ENCODE results near the gene ANKFY1. TPM values are rescaled to one million over a fixed set of nuclear protein-coding genes. Genes with fewer than 3 reads are reported as not detected.

The ANKFY1 gene
- total and polyA plus RNA-seq, 11 donors, result 9.4 to 44.9 (median 23.9) TPM

DNA sequence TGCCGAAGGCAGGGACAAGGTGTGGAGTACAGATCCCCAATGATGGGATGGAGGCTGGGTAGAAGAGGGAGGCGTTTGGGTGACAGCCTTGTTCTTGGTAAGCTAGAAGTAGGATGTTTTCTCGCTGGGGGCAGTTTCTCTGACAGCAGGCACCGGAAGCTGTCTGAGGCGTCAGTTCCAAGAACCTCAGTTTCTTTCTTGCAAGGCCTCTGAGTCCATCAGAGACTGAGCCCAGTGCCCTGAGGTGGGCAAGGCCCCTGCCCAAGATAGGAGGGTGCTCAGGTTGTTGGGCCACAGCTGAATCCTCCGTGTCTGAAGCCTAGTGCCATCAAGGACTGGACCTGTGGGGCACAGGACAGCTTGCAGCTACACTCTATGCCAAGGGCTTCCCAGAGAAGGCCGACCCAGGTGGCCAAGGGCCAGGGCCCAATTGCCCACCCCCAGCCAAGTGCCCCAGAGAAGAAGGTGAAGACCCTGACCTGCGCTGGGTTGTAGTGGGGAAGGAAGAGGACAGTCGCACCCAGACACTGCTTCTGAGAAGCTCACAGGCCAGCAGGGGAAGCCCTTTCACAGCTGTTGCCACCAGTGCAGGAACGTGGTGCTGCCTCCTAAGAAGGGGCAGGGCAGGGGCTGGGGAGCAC is 107.7 kb downstream of the ANKFY1 start:
- 93 to 97% (median 94%) methylated on average over 8 to 10 of the region's 10 CpGs for WGBS, 4 donors
- H3K36me3 ChIP-seq, result peaks cover 0 to 63% (median 39%) of the 10 kb centered on the region in 9 donors
- DNase-seq, result no peak
- no peak overlapping the region for H3K4me3 ChIP-seq
- H3K9me3 ChIP-seq, result no peaks in the 10 kb centered on the region
- H3K27ac ChIP-seq, result no peak overlapping the region
- ATAC-seq, result peak in 1 of 4 donors; percentile 11
- H3K27me3 ChIP-seq, result no peaks in the 10 kb centered on the region
- TF ChIP-seq POLR2A (IDR thresholded peaks at IDR 0.05), result no peak
- TF ChIP-seq, protein P1, sequence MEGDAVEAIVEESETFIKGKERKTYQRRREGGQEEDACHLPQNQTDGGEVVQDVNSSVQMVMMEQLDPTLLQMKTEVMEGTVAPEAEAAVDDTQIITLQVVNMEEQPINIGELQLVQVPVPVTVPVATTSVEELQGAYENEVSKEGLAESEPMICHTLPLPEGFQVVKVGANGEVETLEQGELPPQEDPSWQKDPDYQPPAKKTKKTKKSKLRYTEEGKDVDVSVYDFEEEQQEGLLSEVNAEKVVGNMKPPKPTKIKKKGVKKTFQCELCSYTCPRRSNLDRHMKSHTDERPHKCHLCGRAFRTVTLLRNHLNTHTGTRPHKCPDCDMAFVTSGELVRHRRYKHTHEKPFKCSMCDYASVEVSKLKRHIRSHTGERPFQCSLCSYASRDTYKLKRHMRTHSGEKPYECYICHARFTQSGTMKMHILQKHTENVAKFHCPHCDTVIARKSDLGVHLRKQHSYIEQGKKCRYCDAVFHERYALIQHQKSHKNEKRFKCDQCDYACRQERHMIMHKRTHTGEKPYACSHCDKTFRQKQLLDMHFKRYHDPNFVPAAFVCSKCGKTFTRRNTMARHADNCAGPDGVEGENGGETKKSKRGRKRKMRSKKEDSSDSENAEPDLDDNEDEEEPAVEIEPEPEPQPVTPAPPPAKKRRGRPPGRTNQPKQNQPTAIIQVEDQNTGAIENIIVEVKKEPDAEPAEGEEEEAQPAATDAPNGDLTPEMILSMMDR (IDR thresholded peaks at IDR 0.05), result no peak
- intact Hi-C loops (cut with DNase I), result no loop called here
- H3K4me1 ChIP-seq, result peaks cover 0 to 2% (median 0%) of the 10 kb centered on the region in 12 donors

DNA sequence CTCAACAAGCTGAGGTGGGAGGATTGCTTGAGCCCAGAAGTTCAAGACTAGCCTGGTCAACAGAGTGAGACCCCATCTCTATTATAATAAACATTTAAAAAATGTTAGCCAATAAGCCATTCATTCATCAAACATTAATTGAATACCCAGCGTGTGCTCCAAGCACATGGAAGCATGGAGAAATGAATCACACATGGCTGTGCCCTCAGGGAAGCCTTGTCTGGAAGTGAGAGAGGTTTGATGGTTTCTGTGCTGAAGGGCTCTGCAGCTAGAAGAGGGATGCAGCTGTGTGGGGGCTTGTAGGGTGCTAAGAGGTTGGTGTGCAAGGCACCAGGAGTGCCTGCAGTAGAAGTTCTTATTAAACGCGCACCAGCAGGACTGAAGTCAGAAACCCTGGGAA is 109.6 kb downstream of the ANKFY1 start:
- DNase-seq, result no peak
- Histone ChIP-seq H3K36me3 (peaks cover 0 to 69% (median 43%) of the 10 kb centered on the region in 9 donors), H3K9me3 (no peaks in the 10 kb centered on the region), H3K27me3 (no peaks in the 10 kb centered on the region), H3K27ac (no peak overlapping the region), H3K4me1 (no peaks in the 10 kb centered on the region), H3K4me3 (no peak overlapping the region)
- 90 to 96% (median 95%) methylated on average over 3 of the region's 3 CpGs for WGBS, 4 donors
- no peak for ATAC-seq
- TF ChIP-seq, protein P1 (IDR thresholded peaks at IDR 0.05), result no peak
- TF ChIP-seq POLR2A (IDR thresholded peaks at IDR 0.05), result no peak
- intact Hi-C loops (cut with DNase I), result no loop called here

DNA sequence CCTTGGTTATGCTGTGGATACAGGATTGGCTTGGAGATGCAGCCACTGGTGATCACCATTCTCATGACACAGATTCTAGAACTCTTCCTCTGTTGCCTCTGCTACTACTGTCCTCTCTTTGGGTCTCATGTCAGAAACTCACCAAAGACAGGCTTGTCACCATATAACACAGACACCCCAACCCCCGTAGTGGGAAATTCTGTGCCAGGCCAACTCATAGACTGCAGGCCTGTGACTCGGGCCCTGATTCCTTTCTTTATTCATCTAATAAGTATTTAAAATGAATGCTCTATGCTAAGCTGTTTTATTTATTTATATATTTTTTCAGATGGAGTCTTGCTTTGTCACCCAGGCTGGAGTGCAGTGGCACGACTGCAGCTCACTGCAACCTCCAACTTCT is 111.3 kb downstream of the ANKFY1 start:
- Histone ChIP-seq H3K9me3 (no peaks in the 10 kb centered on the region), H3K4me1 (no peaks in the 10 kb centered on the region)

DNA sequence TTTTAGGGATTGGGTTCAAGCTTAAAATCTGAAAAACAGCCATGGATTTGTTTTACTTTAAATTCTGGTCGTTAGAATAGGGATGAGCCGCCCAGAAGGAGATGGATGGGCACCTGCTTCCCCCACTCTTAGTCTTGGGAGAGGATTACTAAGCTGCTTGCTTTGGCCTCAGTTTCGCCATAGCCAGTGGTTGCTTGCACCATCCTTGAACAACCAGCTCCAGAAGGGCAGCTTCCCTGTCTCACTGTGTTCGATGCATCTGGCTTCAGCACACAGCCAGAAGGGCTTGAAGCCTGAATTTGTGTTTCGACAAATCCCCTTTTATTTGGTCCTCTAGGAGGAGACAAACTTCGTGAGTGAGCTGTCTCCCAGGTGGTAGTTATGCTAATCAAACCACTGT is 113.7 kb downstream of the ANKFY1 start:
- intact Hi-C loops (cut with DNase I), result no loop called here
- Histone ChIP-seq H3K27ac (no peak overlapping the region), H3K27me3 (no peaks in the 10 kb centered on the region), H3K36me3 (peaks cover 0 to 39% (median 22%) of the 10 kb centered on the region in 9 donors), H3K4me3 (no peak overlapping the region), H3K9me3 (no peaks in the 10 kb centered on the region), H3K4me1 (no peaks in the 10 kb centered on the region)
- TF ChIP-seq, protein P1 (IDR thresholded peaks at IDR 0.05), result no peak
- TF ChIP-seq POLR2A (IDR thresholded peaks at IDR 0.05), result no peak
- DNase-seq (no peak), ATAC-seq (no peak)
- WGBS, 4 donors, result 90 to 96% (median 95%) methylated on average over 6 of the region's 6 CpGs

More for the DNA sequence above, 111.3 kb downstream of the ANKFY1 start:
- no peaks in the 10 kb centered on the region for H3K27me3 ChIP-seq
- intact Hi-C loops (cut with DNase I), result no loop called here
- H3K27ac ChIP-seq, result no peak overlapping the region
- TF ChIP-seq, protein P1 (IDR thresholded peaks at IDR 0.05), result no peak
- TF ChIP-seq POLR2A (IDR thresholded peaks at IDR 0.05), result no peak
- DNase-seq (no peak), ATAC-seq (no peak)
- H3K4me3 ChIP-seq, result no peak overlapping the region
- H3K36me3 ChIP-seq, result peaks cover 0 to 60% (median 38%) of the 10 kb centered on the region in 9 donors
- 65 to 83% (median 75%) methylated on average over 3 of the region's 3 CpGs for WGBS, 4 donors
